OCI-LY7 (cell line): Measurements from ENCODE around the gene ACOT12.

Experiments
- EZH2phosphoT487 ChIP-seq: fragments of 200-600 bp; sonication (generic); IDR thresholded peaks from 2 replicates; pipeline ENCODE4 v1.6.1; 2018; ENCODE audit warnings: low read depth, borderline replicate concordance, mild to moderate bottlenecking, mixed run types, antibody characterized with exemption, low read length, moderate library complexity, mixed read lengths
- TF ChIP-seq, protein P1 (sequence below): fragments of 200-600 bp; sonication (generic); conservative IDR thresholded peaks from 2 replicates; pipeline ENCODE4 v1.5.1; 2014; ENCODE audit warnings: mild to moderate bottlenecking, antibody characterized with exemption, low read length, moderate library complexity, mixed read lengths

DNA sequence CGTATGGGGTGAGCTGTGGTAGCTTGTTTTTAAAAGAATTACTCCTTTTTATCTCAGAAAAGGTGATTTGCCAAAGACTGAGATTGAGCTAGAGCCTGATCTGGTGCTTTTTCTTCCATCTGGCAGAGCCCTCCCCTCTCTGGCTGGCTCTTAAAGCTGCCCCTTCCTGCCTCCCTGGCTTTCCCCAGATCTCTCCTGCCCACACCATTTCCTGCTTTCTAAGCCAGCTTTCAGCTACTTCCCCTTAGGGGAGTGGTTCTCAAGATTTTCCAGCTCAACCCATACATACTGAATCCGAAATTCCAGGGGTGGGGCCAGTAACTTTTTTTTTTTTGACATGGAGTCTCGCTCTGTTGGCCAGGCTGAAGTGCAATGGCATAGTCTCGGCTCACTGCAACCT is 4.8 kb upstream of the ACOT12 start:
- TF ChIP-seq, protein P1, sequence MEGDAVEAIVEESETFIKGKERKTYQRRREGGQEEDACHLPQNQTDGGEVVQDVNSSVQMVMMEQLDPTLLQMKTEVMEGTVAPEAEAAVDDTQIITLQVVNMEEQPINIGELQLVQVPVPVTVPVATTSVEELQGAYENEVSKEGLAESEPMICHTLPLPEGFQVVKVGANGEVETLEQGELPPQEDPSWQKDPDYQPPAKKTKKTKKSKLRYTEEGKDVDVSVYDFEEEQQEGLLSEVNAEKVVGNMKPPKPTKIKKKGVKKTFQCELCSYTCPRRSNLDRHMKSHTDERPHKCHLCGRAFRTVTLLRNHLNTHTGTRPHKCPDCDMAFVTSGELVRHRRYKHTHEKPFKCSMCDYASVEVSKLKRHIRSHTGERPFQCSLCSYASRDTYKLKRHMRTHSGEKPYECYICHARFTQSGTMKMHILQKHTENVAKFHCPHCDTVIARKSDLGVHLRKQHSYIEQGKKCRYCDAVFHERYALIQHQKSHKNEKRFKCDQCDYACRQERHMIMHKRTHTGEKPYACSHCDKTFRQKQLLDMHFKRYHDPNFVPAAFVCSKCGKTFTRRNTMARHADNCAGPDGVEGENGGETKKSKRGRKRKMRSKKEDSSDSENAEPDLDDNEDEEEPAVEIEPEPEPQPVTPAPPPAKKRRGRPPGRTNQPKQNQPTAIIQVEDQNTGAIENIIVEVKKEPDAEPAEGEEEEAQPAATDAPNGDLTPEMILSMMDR: no peak
- TF ChIP-seq EZH2phosphoT487: no peak
